ENCODE data around the gene BBS9. TPM values are rescaled to one million over a fixed set of nuclear protein-coding genes. Genes with fewer than 3 reads are reported as not detected.
"Not testable (repeated sequence)": the region's sequence is repeated elsewhere in the genome, so short reads cannot be mapped to it uniquely, and the experiment has no call there.

Gene BBS9
- total RNA-seq, 1 donor from 2014 or later = 40.5 TPM

- DNase-seq = peak; percentile 3
These were observed 66.9 kb downstream of the BBS9 start for GRCh38 chr7:33196221-33196620.

- no peak for DNase-seq
These were observed 70.9 kb downstream of the BBS9 start for GRCh38 chr7:33200282-33200681.

GRCh38 chr7:33201821-33202220 lies 72.5 kb downstream of the BBS9 start:
- DNase-seq = no peak

GRCh38 chr7:33210958-33211357 lies 81.6 kb downstream of the BBS9 start:
- DNase-seq = no peak

GRCh38 chr7:33212144-33212543 lies 82.8 kb downstream of the BBS9 start:
- DNase-seq = no peak

GRCh38 chr7:33215992-33216391 lies 86.6 kb downstream of the BBS9 start:
- DNase-seq = no peak

GRCh38 chr7:33217595-33217994 lies 88.2 kb downstream of the BBS9 start:
- DNase-seq = no peak

- DNase-seq = not testable (repeated sequence)
These were observed 89.6 kb downstream of the BBS9 start for GRCh38 chr7:33218841-33219535.

- no peak for DNase-seq
These were observed 90.9 kb downstream of the BBS9 start for GRCh38 chr7:33220231-33220630.

- no peak for DNase-seq
These were observed 92.0 kb downstream of the BBS9 start for GRCh38 chr7:33221390-33221789.

- peak; percentile 58 for DNase-seq
These were observed 103.3 kb downstream of the BBS9 start for GRCh38 chr7:33232632-33233145.

GRCh38 chr7:33233659-33234058 lies 104.3 kb downstream of the BBS9 start:
- no peak for DNase-seq

GRCh38 chr7:33237036-33237435 lies 107.7 kb downstream of the BBS9 start:
- DNase-seq = no peak

- peak; percentile 82 for DNase-seq
These were observed 114.0 kb downstream of the BBS9 start for GRCh38 chr7:33243319-33243881.

GRCh38 chr7:33248671-33249070 lies 119.3 kb downstream of the BBS9 start:
- peak; percentile 60 for DNase-seq

GRCh38 chr7:33250421-33250871 lies 121.1 kb downstream of the BBS9 start:
- peak; percentile 84 for DNase-seq

GRCh38 chr7:33251301-33251700 lies 121.9 kb downstream of the BBS9 start:
- DNase-seq = no peak

- DNase-seq = peak; percentile 54
These were observed 129.2 kb downstream of the BBS9 start for GRCh38 chr7:33258491-33258951.

- no peak for DNase-seq
These were observed 132.2 kb downstream of the BBS9 start for GRCh38 chr7:33261585-33261984.

- DNase-seq = no peak
These were observed 133.1 kb downstream of the BBS9 start for GRCh38 chr7:33262476-33262875.

GRCh38 chr7:33271839-33272371 lies 142.5 kb downstream of the BBS9 start:
- not testable (repeated sequence) for DNase-seq

- DNase-seq = no peak
These were observed 144.0 kb downstream of the BBS9 start for GRCh38 chr7:33273356-33273755.

- DNase-seq = no peak
These were observed 147.0 kb downstream of the BBS9 start for GRCh38 chr7:33276325-33276724.

- DNase-seq = no peak
These were observed 147.4 kb downstream of the BBS9 start for GRCh38 chr7:33276729-33277128.

All from skin of body (tissue), 2 donors.